Cortex of kidney (tissue), 1 donor: ENCODE measurements around the gene TSPOAP1.

Experiments
- DNase-seq: peaks from one replicate; lab custom pipeline; 2025; lab: John Stamatoyannopoulos, UW

The TSPOAP1 gene

GRCh38 chr17:58302919-58303585 is 25.5 kb downstream of the TSPOAP1 start:
- no peak for DNase-seq

- DNase-seq = no peak
Measured at GRCh38 chr17:58302171-58302918, 26.2 kb downstream of the TSPOAP1 start.

GRCh38 chr17:58301504-58302150 is 27.0 kb downstream of the TSPOAP1 start:
- no peak for DNase-seq

- no peak for DNase-seq
Measured at GRCh38 chr17:58300336-58300735, 28.3 kb downstream of the TSPOAP1 start.

GRCh38 chr17:58294034-58294433 is 34.6 kb downstream of the TSPOAP1 start:
- DNase-seq = no peak

DNA sequence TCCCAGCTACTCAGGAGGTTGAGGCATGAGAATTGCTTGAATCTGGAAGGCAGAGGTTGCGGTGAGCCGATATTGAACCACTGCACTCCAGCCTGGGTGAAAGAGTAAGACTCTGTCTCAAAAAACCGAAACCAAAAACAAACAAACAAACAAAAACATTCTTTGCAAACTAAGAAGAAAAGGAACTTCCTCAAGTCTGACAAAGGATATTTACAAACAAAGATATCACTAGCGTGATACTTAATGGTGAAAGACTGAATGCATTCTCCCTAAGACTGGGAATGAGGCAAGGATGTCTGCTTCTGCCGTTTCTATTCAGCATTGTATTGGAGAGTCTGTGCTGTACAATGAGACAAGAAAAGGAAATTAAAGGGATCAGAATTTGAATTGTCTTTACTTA is 37.3 kb downstream of the TSPOAP1 start:
- no peak for DNase-seq

GRCh38 chr17:58289869-58290268 is 38.7 kb downstream of the TSPOAP1 start:
- DNase-seq = no peak

DNA sequence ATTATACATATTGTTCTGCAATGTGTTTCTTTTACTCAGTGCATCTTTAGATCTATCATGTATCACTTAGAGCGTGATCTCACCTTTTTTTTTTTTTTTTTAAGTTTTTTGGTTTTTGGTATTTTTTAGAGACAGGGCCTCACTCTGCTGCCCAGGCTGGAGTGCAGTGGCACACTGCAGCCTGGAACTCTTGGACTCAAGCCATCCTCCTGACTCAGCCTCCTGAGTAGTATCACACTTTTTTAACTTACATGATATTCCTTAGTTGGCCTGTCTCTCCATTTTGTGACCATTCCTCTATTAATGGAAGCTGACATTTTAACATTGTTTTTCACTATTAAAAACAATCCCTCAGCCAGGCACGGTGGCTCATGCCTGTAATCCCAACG is 43.2 kb downstream of the TSPOAP1 start:
- no peak for DNase-seq

DNA sequence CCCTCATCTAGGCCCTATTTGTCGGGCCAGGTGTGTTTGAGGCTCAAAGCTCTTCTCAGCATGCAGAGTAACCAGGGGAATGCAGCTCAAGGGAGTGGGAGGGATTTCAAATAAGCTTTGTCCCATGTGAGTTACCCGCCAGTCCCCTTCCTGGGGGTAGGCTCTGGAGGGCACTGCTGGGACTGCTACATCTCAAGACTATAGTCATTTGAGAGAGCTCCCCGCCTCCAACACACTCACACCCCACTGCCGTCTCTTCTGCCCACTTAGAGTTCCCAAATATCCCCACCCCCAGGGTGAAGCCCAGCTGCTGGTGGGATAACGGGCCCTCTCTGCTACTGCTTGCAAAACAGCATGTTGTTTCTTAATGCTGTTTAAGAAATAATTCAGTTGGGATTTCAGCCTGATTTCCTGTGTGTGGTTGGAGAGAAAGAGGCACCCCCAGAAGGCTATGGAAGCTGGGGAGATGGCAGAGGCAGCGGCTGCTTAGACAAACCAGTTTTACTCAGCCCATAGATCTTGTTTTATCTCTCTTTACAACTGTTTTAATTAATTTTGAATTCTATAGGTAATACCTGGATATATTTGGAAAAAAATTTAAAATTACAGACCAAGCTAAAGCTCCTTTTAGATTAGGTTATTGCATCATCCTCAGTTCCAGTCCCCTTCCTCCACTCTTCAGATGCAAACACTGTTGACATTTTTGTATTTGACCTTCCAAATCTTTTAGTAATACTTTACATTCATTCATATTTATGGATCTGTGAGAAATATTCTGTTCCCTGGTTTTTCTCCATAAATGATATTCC is 43.8 kb downstream of the TSPOAP1 start:
- no peak for DNase-seq

DNA sequence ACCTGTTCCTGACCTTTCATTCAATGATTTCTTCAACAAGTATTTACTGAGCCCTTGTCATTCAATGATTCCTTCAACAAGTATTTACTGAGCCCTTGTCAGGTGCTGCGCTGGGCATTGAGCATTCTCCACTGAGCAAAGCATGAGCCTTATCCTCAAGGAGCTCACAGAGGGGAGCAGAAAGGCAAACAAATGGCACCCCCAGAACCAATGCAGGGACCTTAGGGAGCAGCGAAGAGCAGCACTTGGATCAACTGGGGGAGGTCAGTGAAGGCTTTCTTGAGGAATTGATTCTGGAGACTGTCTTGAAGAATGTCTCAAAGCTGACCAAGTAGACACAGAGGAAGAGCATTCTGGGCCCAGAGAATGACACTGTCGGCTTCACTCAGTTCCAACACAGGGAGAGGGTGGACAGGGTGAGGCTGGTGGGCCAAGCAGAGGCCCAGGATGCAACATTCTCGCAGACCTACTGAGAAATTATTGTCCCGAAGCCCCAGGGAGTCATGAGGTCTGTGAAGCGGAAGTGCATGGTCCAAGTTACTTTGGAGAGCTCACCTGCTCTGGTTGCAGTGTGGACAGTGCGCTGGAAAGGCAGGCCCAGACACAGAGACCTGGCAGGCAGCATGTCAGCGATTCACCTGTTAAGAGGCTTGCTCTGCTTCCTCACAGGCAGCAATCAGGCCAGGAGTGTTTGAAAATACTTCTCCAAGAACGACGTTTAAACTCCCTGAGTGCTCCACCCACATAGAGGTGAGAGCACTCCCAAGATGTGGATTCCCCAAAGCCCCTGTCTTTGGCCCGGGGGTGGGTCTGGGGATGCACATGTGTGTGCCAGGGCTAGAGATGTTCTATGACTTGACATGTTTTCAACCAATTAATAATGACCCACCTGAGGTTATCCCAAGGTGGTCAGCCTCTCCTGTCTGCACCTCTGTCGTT is 44.7 kb downstream of the TSPOAP1 start:
- no peak for DNase-seq

- no peak for DNase-seq
Measured at GRCh38 chr17:58282442-58282841, 46.2 kb downstream of the TSPOAP1 start.

GRCh38 chr17:58281511-58282011 is 47.0 kb downstream of the TSPOAP1 start:
- no peak for DNase-seq

- DNase-seq = no peak
Measured at GRCh38 chr17:58280480-58281217, 47.9 kb downstream of the TSPOAP1 start, which contains the start of gene MPO. Gene MPO (minus strand): TSS chr17:58280935. CDS start chr17:58280758, 177 bp downstream.

DNA sequence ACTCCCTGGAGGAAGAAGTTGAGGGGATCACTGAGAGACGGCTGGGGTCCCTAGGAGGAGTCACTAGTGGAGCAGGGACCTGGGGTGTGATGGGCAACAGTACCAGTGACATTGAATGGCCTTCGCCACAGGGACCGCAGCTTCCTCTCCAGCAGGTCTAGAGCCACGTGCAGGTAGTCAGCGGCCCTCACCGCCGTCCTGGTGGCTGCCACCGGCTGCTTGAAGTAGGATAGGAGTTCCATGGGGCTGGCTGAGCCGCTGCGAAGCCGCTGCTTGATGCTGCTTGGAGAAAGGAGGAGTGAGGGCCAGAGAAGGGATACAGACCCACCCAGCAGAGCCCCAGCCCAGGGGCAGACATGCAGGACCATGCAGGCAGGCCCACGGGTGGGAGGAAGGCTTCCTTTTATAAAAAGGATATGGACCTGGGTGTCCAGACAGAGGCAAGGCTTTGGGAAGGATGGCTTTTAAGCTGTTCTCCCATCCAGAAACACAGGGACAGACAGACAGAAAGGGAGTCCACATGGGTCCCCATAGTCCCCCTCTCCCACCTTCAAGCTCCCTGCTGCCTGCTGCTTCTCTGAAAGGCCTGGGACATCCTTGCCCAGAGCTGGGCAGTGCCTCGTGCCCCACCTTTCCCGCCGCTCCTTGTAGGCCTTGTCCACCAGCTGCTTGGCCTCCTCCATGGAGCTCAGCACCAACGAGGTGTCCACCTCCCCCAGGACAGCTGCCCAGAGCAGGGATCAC is 48.7 kb downstream of the TSPOAP1 start:
- no peak for DNase-seq

GRCh38 chr17:58279016-58279711 is 49.4 kb downstream of the TSPOAP1 start:
- DNase-seq = no peak

- DNase-seq = no peak
Measured at GRCh38 chr17:58278661-58279015, 50.0 kb downstream of the TSPOAP1 start.

GRCh38 chr17:58277802-58278595 is 50.6 kb downstream of the TSPOAP1 start:
- no peak for DNase-seq
